Stimulated activated CD8-positive, alpha-beta memory T cell treated with anti-CD3 and anti-CD28 coated beads, Interleukin-4, amount 100 ng/mL, for 1 hour (primary cell): Measurements from ENCODE around the gene TSHZ2.
"Not testable (repeated sequence)": the region's sequence is repeated elsewhere in the genome, so short reads cannot be mapped to it uniquely, and the experiment has no call there.

Experiments
- DNase-seq, 2 donors: peaks; one replicate each; pipeline ENCODE4 v3.0.0-alpha.2; 2020; ENCODE audit warnings: low read depth in 2 of 2, low spot score in 1 of 2

Gene TSHZ2

DNA sequence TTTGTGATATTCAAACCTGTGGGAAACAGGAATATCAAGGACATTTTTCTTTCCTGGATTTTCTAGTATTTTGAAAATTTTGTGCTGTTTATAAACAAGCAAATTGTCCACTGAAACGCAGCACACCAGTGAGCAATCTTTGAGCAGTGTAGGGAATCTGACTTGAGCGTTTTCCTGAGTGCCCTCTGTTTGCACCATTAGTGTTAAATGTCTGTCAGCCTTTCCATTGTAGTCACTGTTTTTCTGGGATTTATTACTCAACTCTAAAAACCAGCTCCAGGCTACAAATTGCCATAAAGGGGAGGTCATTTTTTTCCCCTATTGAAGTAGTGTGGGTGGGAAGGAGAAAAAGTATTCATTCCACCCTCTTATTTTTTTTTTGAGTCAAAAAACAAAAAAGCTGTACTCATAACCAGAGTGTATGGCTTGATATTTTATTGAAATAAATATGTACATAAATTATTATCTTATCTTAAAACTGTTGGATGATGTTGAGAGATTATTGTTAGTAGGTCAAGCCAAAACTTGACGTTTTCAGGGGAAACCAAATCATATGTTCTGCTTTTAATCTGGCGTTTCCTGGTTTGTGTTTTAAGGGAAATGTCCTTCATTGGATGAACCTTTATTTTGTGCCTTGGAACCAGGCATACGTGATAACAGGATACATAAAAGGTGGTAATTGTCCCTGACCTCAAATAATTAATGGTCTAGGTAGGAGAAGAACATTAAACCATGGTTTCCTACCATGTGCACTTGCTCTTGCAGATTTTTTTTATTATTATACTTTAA, 51.8 kb downstream of the TSHZ2 start:
- no peak for DNase-seq

- not testable (repeated sequence) for DNase-seq
Observed at GRCh38 chr20:53024653-53025052, 52.5 kb downstream of the TSHZ2 start.

GRCh38 chr20:53027089-53027488, 54.9 kb downstream of the TSHZ2 start:
- DNase-seq = no peak

- no peak for DNase-seq
Observed at GRCh38 chr20:53028337-53029007, 56.3 kb downstream of the TSHZ2 start.

- DNase-seq = no peak
Observed at GRCh38 chr20:53030061-53030460, 57.9 kb downstream of the TSHZ2 start.

- DNase-seq = no peak
Observed at GRCh38 chr20:53032046-53032445, 59.9 kb downstream of the TSHZ2 start.

DNA sequence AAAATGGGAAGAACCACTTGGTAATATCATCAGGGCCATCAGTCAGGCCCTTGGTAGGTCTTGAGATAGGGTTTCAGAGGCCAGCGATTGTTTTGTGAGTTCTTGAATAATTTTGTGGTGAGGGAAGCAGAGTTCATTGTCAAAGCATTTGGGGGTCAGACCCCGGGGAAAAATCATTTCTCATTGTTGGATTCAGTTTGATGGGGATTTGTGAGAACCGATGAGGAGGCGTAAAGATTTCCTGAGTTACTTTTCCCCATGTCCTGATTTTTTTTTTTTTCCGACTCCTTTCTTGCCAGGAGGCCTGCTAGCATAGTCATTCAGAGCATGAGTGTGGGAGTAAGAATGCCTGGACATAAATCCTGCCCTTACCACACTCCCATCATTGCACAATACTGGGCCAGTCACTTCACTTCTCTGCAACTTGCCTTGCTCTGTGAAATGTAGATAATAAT, 60.3 kb downstream of the TSHZ2 start:
- no peak for DNase-seq

DNA sequence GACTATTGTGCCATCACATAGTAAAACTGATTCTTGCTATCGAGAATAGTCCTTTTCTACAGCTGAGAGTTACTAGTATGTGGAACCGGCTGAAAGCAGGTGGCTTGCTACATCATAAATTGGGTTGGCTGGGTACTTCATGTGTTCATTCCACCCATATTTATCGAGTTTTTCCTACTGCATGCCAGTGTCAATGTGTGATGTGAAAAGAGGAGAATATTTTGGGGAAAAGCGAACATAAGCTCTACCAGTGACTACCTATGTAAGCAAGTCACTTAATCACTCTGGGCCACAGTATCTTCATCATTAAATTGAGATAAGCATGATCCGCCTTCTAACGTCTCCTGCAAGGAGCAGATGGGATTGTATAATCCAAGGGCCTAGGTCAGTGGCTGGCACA, 61.0 kb downstream of the TSHZ2 start:
- no peak for DNase-seq

DNA sequence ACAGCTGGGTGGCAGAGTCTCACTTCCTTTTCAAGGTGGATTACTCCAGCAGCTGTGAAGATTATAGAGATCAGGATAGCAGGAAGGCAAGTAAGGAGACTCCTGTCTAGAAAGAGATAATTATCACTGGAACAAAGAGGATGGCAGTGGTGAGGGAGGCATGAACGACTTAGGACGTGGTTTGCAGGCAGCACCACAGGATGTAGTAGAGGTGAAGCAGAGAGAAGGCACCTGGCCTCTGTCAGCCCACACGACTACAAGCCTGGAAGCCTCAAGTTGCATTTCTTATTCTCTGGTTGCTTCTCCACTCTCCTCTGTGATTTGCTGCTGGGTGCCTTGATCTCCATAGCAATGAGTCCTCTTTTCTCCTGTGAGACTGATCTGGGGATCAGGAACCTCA, 62.7 kb downstream of the TSHZ2 start:
- DNase-seq = no peak

DNA sequence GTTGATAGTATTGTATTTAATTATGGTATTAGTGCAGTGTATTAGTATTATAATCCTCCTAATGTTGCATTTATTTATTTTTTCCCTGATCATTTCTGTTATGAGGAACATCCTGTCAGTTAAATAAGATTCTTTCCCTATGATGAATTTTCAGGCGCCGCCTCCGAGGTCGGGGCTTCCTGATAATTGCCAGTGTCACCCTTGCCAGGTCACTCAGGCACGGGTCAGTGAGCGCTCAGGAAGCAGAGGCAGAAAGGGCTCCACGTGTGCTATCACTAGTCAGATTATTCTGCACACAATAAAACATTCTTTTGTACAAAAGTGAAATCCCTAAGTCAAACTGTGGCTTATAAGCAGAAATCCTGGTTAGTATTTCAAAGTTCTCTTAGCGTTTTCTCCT, 64.8 kb downstream of the TSHZ2 start:
- no peak for DNase-seq

GRCh38 chr20:53037621-53038020, 65.5 kb downstream of the TSHZ2 start:
- DNase-seq = no peak

GRCh38 chr20:53038299-53038698, 66.1 kb downstream of the TSHZ2 start:
- no peak for DNase-seq

DNA sequence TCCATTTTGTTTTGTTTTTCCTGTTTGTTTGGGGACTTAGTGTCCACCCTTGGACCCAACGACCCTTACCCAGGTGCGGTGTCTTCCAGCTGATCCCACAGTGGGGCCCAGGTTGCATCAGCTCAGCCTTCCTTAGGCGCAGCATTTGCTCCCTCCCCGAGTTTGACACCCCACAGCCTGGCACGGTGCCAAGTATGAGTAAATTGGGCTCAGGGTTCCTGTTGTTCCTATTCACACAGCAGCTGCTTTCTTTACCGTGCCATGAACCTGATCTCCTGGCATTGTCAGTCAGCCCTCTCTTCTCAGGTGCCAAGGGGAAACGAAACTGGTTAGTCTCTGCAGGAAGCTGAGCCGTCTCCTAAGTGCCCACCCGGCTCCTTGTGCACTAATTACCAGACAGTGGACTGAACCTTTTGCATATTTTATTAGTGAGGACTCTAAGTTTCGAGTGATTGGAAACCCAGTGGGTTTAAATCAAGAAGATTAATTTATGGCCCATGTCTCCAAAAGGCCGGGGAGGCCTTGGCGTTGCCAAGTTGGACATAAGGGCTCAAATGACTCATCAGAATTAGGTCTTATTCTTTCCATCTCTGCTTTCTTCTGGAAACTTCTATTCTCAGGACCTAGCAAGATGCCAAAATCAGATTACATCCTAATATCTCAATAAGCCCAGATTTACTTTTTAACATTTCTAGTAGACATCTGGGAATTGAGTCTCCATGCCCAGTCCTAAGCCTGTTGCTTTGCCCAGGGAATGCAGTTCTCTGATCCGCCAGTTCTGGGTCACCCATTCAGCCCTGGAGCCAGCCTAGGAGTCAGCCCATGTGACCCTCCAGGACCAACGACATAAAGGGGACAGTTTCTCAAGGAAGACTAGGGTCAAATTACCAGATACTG, 68.8 kb downstream of the TSHZ2 start:
- DNase-seq = no peak

- no peak for DNase-seq
Observed at GRCh38 chr20:53042521-53042920, 70.4 kb downstream of the TSHZ2 start.

DNA sequence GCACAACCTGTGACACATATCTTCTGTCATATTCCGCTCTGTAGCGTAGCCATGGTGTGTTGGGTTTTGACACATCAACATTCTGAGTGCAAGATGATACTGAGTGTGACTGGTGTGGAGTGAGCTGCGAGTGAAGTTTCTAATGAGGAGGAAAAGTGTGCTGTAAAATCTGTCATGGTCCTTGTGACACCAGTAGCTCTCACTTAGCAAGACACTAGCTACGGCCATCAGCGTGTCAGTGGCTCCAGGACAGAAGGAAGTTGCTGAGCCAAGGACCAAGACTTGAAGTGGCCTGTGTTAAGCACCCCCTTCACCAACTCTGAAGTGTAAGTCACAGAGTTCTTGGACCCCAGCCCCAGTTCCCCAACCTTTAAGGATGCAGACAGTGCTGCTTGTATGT, 72.1 kb downstream of the TSHZ2 start:
- no peak for DNase-seq

DNA sequence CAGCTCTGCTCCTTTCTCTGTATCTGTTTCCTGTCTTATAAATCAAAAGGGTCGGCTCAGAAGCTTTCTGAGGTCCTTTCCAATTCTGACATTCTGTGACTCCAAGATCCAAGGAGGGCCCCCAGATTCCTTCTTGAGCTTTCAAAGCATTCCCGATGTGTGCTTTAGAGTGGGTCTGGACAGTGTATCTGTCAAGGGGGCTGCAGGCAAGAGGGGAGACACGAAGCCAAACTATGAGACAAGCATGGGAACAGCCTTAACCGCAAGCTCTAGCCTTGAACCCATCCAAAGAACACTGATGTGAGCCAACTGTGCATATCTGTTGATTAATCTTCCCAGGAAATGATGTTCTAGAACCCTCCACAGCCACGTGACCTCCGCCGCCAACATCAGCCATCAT, 73.8 kb downstream of the TSHZ2 start:
- no peak for DNase-seq

- DNase-seq = no peak
Observed at GRCh38 chr20:53047203-53047602, 75.0 kb downstream of the TSHZ2 start.

GRCh38 chr20:53048387-53048786, 76.2 kb downstream of the TSHZ2 start:
- DNase-seq = no peak

GRCh38 chr20:53050338-53050737, 78.2 kb downstream of the TSHZ2 start:
- DNase-seq = no peak

DNA sequence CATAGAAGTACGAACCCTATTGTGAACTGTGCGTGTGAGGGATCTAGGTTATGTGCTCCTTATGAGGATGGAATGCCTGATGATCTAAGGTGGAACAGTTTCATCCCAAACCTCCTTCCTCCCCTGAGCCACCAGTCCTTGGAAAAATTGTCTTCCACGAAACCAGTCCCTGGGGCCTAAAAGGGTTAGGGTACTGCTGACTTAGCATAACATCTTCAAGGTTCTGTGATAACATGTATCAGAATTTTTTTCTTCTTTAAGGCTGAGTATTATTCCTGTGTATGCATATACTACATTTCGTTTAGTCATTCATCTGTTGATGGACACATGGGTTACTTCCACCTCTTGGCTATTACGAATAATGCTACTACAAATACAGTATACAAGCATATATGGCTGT, 80.2 kb downstream of the TSHZ2 start:
- no peak for DNase-seq

DNA sequence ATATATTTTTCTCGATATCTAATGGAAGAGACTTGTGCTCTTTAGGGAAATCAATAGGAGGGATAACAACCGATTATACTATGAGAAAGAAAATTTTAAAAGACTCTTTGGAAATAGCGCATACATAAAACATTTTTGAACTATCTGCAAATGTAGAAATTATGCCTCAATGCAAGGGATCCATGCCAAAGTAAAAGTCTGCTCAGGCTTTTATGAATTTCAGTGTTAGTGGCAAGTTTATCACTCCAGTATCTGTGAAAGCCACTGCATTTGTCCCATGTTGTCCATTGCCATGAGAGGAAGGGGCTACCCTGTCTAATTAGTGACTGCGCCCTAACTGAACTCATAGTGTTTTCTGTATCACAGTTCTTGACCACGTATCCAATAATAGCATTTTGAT, 81.4 kb downstream of the TSHZ2 start:
- DNase-seq = no peak
